SK-N-SH treated with all-trans-retinoic acid at 6 μM for 48 hours (cell line): ENCODE data around the gene KAT6B.

Experiments used
- ATAC-seq: fragments of 200-7000 bp; cut with Tn5 transposase; 3 replicates; pipeline ENCODE4 v1.9.1; 2020; ENCODE audit warnings: mild to moderate bottlenecking, moderate library complexity
- ARNTL ChIP-seq: fragments of 450-650 bp; formaldehyde crosslinking; IDR thresholded peaks from 2 replicates; pipeline ENCODE4 v1.5.0; 2020; ENCODE audit warnings: low read depth, mild to moderate bottlenecking, moderate library complexity, borderline replicate concordance
- BACH2 ChIP-seq: fragments of 250-450 bp; sonication (Bioruptor Pico); IDR thresholded peaks from 2 replicates; pipeline ENCODE4 v1.9.0; 2021; ENCODE audit warnings: mild to moderate bottlenecking, borderline replicate concordance
- CREB5 ChIP-seq: fragments of 250-450 bp; sonication (Bioruptor Pico); IDR thresholded peaks from 2 replicates; pipeline ENCODE4 v1.5.1; 2020; ENCODE audit warnings: low read depth, mild to moderate bottlenecking, moderate library complexity
- CSDC2 ChIP-seq: fragments of 250-450 bp; sonication (Bioruptor Pico); IDR thresholded peaks from 2 replicates; pipeline ENCODE4 v1.5.0; 2020; ENCODE audit warnings: mild to moderate bottlenecking, moderate library complexity
- CSRNP3 ChIP-seq: fragments of 250-450 bp; sonication (Bioruptor Pico); IDR thresholded peaks from 2 replicates; pipeline ENCODE4 v1.5.1; 2021; ENCODE audit warnings: mild to moderate bottlenecking, moderate library complexity
- ESRRG ChIP-seq: fragments of 250-450 bp; sonication (Bioruptor Pico); IDR thresholded peaks from 2 replicates; pipeline ENCODE4 v1.6.1; 2021; ENCODE audit warnings: mild to moderate bottlenecking
- GLIS3 ChIP-seq: fragments of 250-450 bp; sonication (Bioruptor Pico); IDR thresholded peaks from 2 replicates; pipeline ENCODE4 v1.5.0; 2020; ENCODE audit warnings: mild to moderate bottlenecking, moderate library complexity
- ISL1 ChIP-seq: fragments of 250-450 bp; sonication (Bioruptor Pico); IDR thresholded peaks from 2 replicates; pipeline ENCODE4 v2.1.2; 2022; ENCODE audit warnings: mild to moderate bottlenecking, moderate library complexity
- PATZ1 ChIP-seq: fragments of 250-450 bp; sonication (Bioruptor Pico); IDR thresholded peaks from 2 replicates; pipeline ENCODE4 v1.8.0; 2020; ENCODE audit warnings: mild to moderate bottlenecking, moderate library complexity, borderline replicate concordance
- PPARA ChIP-seq: fragments of 250-450 bp; sonication (Bioruptor Pico); IDR thresholded peaks from 2 replicates; pipeline ENCODE4 v1.5.0; 2020; ENCODE audit warnings: mild to moderate bottlenecking, borderline replicate concordance
- RARB ChIP-seq: fragments of 250-450 bp; sonication (Bioruptor Pico); IDR thresholded peaks from 2 replicates; pipeline ENCODE4 v1.8.0; 2021; ENCODE audit warnings: mild to moderate bottlenecking, moderate library complexity
- TCF4 ChIP-seq: fragments of 250-450 bp; sonication (Bioruptor Pico); IDR thresholded peaks from 2 replicates; pipeline ENCODE4 v1.8.0; 2021; ENCODE audit warnings: mild to moderate bottlenecking, moderate library complexity, borderline replicate concordance
- TOX ChIP-seq: fragments of 250-450 bp; sonication (Bioruptor Pico); IDR thresholded peaks from 2 replicates; pipeline ENCODE4 v1.8.0; 2021; ENCODE audit warnings: mild to moderate bottlenecking, moderate library complexity, borderline replicate concordance
- TSHZ2 ChIP-seq: fragments of 250-450 bp; sonication (Bioruptor Pico); IDR thresholded peaks from 2 replicates; pipeline ENCODE4 v1.5.0; 2020; ENCODE audit warnings: mild to moderate bottlenecking, moderate library complexity
- ZC3H10 ChIP-seq: fragments of 250-450 bp; sonication (Bioruptor Pico); IDR thresholded peaks from 2 replicates; pipeline ENCODE4 v1.5.1; 2021; ENCODE audit warnings: mild to moderate bottlenecking, moderate library complexity
- ZFP3 ChIP-seq: fragments of 250-450 bp; sonication (Bioruptor Pico); IDR thresholded peaks from 2 replicates; pipeline ENCODE4 v1.5.0; 2020; ENCODE audit warnings: mild to moderate bottlenecking, moderate library complexity
- ZFP30 ChIP-seq: fragments of 450-650 bp; formaldehyde crosslinking; IDR thresholded peaks from 2 replicates; pipeline ENCODE4 v1.5.0; 2022; ENCODE audit warnings: mild to moderate bottlenecking, moderate library complexity
- ZNF565 ChIP-seq: fragments of 450-650 bp; formaldehyde crosslinking; conservative IDR thresholded peaks from 2 replicates; pipeline ENCODE4 v1.5.0; 2020; ENCODE audit warnings: low read depth, mild to moderate bottlenecking, moderate library complexity
- ZNF70 ChIP-seq: fragments of 450-650 bp; formaldehyde crosslinking; IDR thresholded peaks from 2 replicates; pipeline ENCODE4 v1.5.0; 2020; ENCODE audit warnings: mild to moderate bottlenecking, moderate library complexity
- ZNF8 ChIP-seq: fragments of 450-650 bp; formaldehyde crosslinking; IDR thresholded peaks from 2 replicates; pipeline ENCODE4 v1.5.0; 2020; ENCODE audit warnings: mild to moderate bottlenecking, moderate library complexity
- TF ChIP-seq, protein P1 (sequence below): fragments of 250-450 bp; sonication (Bioruptor Pico); IDR thresholded peaks from 2 replicates; pipeline ENCODE4 v1.8.0; 2021; ENCODE audit warnings: low read depth, mild to moderate bottlenecking, moderate library complexity, borderline replicate concordance

Gene KAT6B

GRCh38 chr10:74988832-74989561 is 162.6 kb downstream of the KAT6B start:
- TF ChIP-seq CSDC2 (CRISPR knock-in tag), result no peak
- TF ChIP-seq TOX, result no peak
- TF ChIP-seq ZC3H10 (CRISPR knock-in tag), result no peak
- TF ChIP-seq PPARA, result no peak
- no peak for TF ChIP-seq ZFP30 (CRISPR knock-in tag)
- TF ChIP-seq ZNF8 (CRISPR knock-in tag), result no peak
- no peak for TF ChIP-seq ISL1 (CRISPR knock-in tag)
- no peak for TF ChIP-seq ARNTL
- no peak for TF ChIP-seq RARB (CRISPR knock-in tag)
- TF ChIP-seq CREB5, result no peak
- TF ChIP-seq ESRRG, result no peak
- TF ChIP-seq TCF4 (CRISPR knock-in tag), result no peak
- no peak for TF ChIP-seq BACH2 (CRISPR knock-in tag)
- TF ChIP-seq, all 23 proteins: peak for 0
- no peak for ATAC-seq

DNA sequence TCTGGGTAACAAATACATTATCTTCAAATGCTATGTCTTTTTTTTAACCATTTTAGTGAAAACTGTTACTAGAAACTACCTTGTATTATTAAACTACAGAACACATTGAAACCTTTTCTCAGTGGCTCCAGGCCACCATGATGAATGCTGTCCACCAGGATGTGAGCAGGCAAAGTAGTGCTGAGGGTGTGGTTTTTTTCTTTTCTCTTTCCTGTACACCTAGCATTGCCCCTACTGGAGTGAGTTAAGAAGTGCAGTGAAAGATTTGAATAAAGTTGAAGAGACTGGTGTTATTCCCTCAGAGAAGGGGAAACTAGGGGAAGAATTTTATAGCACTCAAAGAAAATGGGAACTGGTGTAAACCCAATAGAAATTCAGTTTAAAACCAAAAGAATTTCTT is 165.0 kb downstream of the KAT6B start:
- ATAC-seq, result peak; percentile 80
- TF ChIP-seq ZC3H10 (CRISPR knock-in tag) (no peak), ZNF70 (CRISPR knock-in tag) (no peak), CREB5 (no peak), ZNF8 (CRISPR knock-in tag) (no peak), ISL1 (CRISPR knock-in tag) (no peak), ZFP3 (CRISPR knock-in tag) (no peak), TOX (no peak)

- TF ChIP-seq ZFP3 (CRISPR knock-in tag), result no peak
- TF ChIP-seq, all 23 proteins: peak for 0
- no peak for ATAC-seq
Observed at GRCh38 chr10:74992068-74992467, 165.7 kb downstream of the KAT6B start.

- no peak for ATAC-seq
- TF ChIP-seq, protein P1, sequence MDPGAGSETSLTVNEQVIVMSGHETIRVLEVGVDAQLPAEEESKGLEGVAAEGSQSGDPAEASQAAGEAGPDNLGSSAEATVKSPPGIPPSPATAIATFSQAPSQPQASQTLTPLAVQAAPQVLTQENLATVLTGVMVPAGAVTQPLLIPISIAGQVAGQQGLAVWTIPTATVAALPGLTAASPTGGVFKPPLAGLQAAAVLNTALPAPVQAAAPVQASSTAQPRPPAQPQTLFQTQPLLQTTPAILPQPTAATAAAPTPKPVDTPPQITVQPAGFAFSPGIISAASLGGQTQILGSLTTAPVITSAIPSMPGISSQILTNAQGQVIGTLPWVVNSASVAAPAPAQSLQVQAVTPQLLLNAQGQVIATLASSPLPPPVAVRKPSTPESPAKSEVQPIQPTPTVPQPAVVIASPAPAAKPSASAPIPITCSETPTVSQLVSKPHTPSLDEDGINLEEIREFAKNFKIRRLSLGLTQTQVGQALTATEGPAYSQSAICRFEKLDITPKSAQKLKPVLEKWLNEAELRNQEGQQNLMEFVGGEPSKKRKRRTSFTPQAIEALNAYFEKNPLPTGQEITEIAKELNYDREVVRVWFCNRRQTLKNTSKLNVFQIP (CRISPR knock-in tag), result no peak
- TF ChIP-seq TCF4 (CRISPR knock-in tag), result peak; percentile 14; the same call in 1 of the 2 replicates
- TF ChIP-seq ZNF8 (CRISPR knock-in tag), result no peak
- peak; percentile 76 for TF ChIP-seq ZNF70 (CRISPR knock-in tag)
- no peak for TF ChIP-seq ESRRG
- TF ChIP-seq TSHZ2 (CRISPR knock-in tag), result peak; percentile 69; the same call in 1 of the 2 replicates
Observed at GRCh38 chr10:74993649-74994048, 167.2 kb downstream of the KAT6B start.

DNA sequence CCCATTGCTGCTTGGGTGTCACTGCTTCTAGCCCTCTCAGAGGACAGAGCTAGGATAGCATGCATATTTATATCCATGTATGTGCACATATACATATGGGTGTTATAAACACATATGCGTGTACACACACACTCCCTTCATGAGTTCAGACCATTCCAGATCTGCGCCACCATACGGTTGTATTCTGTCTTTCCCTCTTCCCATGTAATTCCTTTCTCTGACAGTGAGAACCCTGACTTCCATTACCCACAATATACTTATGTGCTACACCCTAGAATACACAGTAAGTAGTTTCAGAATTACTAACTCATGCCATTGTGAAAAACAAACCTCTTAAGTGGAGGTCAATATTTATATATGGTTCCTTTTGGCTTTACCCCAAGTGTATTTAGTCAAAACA is 168.5 kb downstream of the KAT6B start:
- ATAC-seq, result no peak
- TF ChIP-seq ZNF70 (CRISPR knock-in tag) (no peak), ZC3H10 (CRISPR knock-in tag) (no peak), ZNF8 (CRISPR knock-in tag) (no peak), RARB (CRISPR knock-in tag) (no peak), GLIS3 (CRISPR knock-in tag) (no peak), PATZ1 (CRISPR knock-in tag) (no peak), PPARA (no peak), CSRNP3 (CRISPR knock-in tag) (no peak), BACH2 (CRISPR knock-in tag) (no peak), ESRRG (no peak), ZFP30 (CRISPR knock-in tag) (no peak), ZNF565 (CRISPR knock-in tag) (no peak), ZFP3 (CRISPR knock-in tag) (no peak)
- TF ChIP-seq, protein P1 (CRISPR knock-in tag), result no peak
